ENCODE measurements around the gene MRPS25. TPM values are rescaled to one million over a fixed set of nuclear protein-coding genes. Genes with fewer than 3 reads are reported as not detected.

The MRPS25 gene
- total and polyA plus RNA-seq, 9 of the 15 experiments (the other 6 are each of a cell fraction or from before 2014, with no cell fraction given), result 34.3 to 129 (median 78.2) TPM

DNA sequence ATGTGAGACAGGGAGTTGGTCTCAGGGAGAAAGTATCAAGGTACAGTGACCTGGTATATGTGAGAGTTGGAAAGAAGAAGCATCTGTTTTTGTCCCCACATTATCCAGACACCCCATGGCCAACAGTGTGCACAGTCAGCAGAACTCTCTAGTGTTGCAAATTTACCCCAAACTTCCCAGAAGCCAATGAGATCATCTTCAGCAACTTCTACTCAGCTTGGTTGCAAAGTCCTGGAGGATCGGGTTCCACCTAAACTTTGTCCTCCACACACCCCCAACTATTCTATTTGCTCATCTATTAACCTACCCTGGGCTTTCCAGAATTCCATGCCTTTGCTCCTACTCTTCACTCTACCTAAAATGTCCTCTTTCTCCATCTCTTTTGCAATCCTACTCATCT, 18.1 kb upstream of the MRPS25 start:
- H2AFZ ChIP-seq (ENCODE audit: low read depth, low read length), result no peak overlapping the region
- CTCF ChIA-PET (ENCODE audit: low intra/inter-chr PET ratio), result no interaction called here
- FAIRE-seq (no peak), DNase-seq (ENCODE audit: extremely low read depth in 1 of 4, low spot score in 3 of 4) (no peak), ATAC-seq (no peak)
- POLR2A ChIA-PET, result interaction anchor here (0.6 to 4.1 kb wide), 3 partner anchors 8 to 213 kb away, joined by 3 to 24 read pairs (median 9); partner anchors contain the start of gene MRPS25
- TF ChIP-seq AFF1 (IDR thresholded peaks at IDR 0.05; ENCODE audit: low read depth in 1 of 2, partially characterized antibody in 2 of 2) (no peak), GTF2F1 (IDR thresholded peaks at IDR 0.05; ENCODE audit: low read depth, low read length) (no peak), MEIS2 (IDR thresholded peaks at IDR 0.05; ENCODE audit: partially characterized antibody) (no peak), MAFG (tag; conservative IDR thresholded peaks at IDR 0.05) (0 out of 2 replicates have a peak, but pooled peaks have one; percentile 7), C11orf30 (IDR thresholded peaks at IDR 0.05; ENCODE audit: low read depth) (peak; percentile 36; the same call in 1 of the 2 replicates), ZNF316 (IDR thresholded peaks at IDR 0.05) (peak; percentile 50; the same call in 1 of the 2 replicates), MYC (IDR thresholded peaks at IDR 0.05; ENCODE audit: low read depth, low read length) (no peak), MYC (CRISPR knock-in tag; IDR thresholded peaks at IDR 0.05; ENCODE audit: borderline replicate concordance, low read depth) (no peak), ZNF780A (CRISPR knock-in tag; IDR thresholded peaks at IDR 0.05) (no peak)
- H3K27ac ChIP-seq (ENCODE audit: extremely low read depth, low read depth, low read length), result no peak overlapping the region
- no peaks in the 10 kb centered on the region for H3K9me3 ChIP-seq (replicated peaks; ENCODE audit: control insufficient read depth, insufficient read depth, low read depth, low read length)
- H3K36me3 ChIP-seq (ENCODE audit: control insufficient read depth, insufficient read depth, low read length), result peaks cover 91% of the 10 kb centered on the region
- in situ Hi-C loops (cut with MboI) (no loop called here), intact Hi-C loops (cut with micrococcal nuclease) (no loop called here)
- no peaks in the 10 kb centered on the region for H3K4me1 ChIP-seq (replicated peaks in 1 of 2; ENCODE audit: control insufficient read depth in 2 of 2, insufficient read depth in 2 of 2, low read length in 2 of 2)
- H4K20me1 ChIP-seq (replicated peaks; ENCODE audit: control insufficient read depth, insufficient read depth, low read length), result no peaks in the 10 kb centered on the region
- no peaks in the 10 kb centered on the region for H3K9me1 ChIP-seq (ENCODE audit: control insufficient read depth, insufficient read depth, low read length)
- WGBS (ENCODE audit: insufficient coverage, low coverage, missing lambda C conversion rate), result 83% methylated on average over 1 of the region's 1 CpG
- H3K9ac ChIP-seq (ENCODE audit: insufficient read depth in 1 of 2, low read depth in 2 of 2, low read length in 2 of 2), result no peak overlapping the region
- no peak overlapping the region for H3K4me2 ChIP-seq (ENCODE audit: insufficient read depth, low read length)
- no peaks in the 10 kb centered on the region for H3K27me3 ChIP-seq (ENCODE audit: control insufficient read depth in 2 of 2, insufficient read depth in 2 of 2, low read length in 2 of 2)
- H3K4me3 ChIP-seq, result no peak overlapping the region
- no TSS peak for BruUV-seq (replicated peaks)
- H3K79me2 ChIP-seq (ENCODE audit: control insufficient read depth, insufficient read depth, low read length), result no peaks in the 10 kb centered on the region

Data from K562 (cell line).